GM04503 (cell line): ENCODE measurements around the gene FSD1.
"Not testable (repeated sequence)": the region's sequence is repeated elsewhere in the genome, so short reads cannot be mapped to it uniquely, and the experiment has no call there.

Experiments
- DNase-seq: peaks from one replicate; pipeline ENCODE4 v3.0.0-alpha.2; 2012; ENCODE audit warnings: low read depth

Gene FSD1

DNA sequence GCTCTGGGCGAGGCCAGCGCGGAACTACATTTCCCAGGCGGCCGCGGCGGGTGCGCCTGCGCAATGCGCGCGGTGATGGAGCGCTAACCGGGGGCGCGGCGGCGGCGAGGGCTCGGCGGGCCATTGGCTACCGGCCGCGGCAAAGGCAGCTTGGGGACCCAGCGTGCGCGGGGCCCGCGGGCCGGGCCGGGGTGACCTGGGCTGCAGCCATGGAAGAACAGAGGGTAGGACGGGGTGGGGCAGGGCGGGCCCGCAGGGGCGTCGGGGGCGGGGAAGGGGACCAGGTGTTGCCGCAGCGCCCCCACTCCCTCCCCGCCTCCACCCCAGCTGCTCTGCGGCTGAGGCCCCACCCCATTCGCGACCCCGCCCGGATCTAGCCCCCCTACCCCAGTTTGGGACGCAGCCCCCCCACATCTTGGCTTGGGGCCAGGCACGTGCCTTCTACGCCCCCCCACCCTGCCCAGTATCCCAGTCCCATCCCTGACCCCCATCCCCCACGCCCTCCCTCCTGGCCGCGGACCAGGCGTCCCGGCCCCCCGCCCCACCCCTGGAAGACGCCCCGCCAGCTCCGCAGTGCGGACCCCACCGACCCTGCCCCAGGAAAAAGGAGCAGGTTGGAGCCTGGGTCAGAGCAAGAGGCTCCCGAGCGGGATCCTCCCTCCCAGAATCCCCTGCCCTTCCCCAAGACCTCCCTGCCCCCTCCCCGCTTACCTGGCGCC lies at the start of gene FSD1:
FSD1 (plus strand) TSS at position 61 of the 719 bp plus-strand sequence; CDS start at position 210, 149 bp downstream.
- DNase-seq = no peak

DNA sequence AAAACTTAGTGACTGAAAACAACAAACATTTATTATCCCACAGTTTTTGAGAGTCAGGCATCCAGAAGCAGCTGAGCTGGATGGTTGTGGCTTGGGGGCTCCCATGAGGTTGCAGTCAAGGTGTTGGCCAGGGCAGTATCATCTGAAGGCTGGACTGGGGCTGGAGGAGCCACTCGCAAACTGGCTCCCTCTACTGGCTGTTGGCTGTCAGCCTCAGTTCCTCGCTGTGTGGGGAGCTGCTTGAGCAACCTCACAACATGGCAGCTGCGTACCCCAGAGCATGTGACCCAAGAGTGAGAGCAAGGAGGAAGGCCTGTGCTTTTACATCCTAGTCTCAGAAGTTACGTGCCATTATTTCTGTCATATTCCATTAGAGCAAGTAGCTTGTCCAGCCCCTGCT lies 47.8 kb upstream of the FSD1 start:
- no peak for DNase-seq

DNA sequence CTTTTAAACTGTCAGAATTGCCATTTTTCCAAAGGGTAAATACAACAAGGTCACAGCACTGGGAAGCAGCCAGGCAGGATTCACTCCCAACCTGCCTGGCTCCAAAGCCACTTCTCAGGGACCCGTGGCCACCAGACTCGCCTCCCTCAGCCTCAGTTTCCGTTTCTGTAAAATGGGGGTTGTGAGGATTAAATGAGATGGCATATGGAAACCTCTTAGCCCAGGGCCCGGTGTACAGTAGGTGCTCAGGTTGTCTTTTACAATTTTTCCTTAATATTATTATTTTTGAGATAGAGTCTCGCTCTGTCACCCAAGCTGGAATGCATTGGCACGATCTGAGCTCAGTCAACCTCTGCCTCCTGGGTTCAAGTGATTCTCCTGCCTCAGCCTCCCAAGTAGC lies 47.4 kb upstream of the FSD1 start:
- DNase-seq = no peak

DNA sequence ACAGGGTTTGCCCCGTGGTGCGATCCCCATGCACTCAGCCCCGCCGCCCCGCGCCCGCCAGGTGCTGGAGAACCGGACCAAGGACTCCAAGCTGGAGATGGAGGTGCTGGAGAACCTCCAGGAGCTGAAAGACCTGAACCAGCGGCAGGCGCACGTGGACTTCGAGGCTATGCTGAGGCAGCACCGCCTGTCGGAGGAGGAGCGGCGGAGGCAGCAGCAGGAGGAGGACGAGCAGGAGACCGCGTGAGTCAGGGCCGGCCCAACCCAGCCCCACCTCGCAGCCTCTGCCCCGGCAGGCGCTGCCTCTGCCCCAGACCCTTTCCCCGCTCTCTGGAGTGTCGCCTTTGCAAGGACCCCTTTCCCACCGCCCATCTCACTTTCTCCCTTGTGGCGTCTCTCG lies 46.2 kb upstream of the FSD1 start:
- no peak for DNase-seq

DNA sequence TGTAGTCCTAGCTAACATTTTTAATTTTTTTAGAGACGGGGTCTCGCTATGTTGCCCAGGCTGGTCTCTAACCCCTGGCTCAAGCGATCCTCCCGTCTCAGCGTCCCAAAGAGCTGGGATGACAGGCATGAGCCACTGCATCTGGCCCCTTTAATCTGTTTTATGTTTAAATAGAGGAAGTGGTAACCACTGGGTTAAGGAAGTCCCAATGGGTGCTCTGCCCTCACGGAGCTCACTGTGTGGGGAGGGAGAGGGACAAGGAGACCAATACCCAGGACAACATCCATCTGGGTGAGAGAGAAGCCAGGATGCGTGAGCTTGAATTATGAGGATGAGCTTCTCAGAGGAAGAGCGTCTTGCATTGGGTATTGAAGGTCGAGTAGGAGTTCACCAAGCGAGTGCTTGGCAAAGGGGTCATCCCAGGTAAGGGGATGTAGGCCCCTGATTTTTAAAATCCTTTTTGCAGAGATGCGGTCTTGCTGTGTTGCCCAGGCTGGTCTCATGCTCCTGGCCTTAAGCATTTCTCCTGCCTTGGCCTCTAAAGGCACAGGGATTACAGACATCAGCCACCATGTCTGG lies 43.7 kb upstream of the FSD1 start:
- DNase-seq = no peak

DNA sequence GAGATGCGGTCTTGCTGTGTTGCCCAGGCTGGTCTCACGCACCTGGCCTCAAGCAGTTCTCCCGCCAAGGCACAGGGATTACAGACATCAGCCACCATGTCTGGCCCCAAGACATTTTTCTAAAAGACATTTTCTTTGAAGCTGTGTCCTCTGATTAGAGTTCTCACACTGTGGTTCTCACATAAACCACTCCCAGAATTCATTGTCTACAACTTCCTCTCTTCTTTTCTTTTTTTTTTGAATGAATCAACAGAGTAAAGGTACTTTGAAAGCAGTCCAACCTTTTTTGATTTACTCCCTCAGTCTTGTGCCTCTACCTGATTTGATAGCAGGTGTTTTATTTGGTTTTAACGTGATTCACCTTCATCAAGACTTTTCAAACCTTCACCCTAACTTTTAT lies 39.6 kb upstream of the FSD1 start:
- DNase-seq = no peak

DNA sequence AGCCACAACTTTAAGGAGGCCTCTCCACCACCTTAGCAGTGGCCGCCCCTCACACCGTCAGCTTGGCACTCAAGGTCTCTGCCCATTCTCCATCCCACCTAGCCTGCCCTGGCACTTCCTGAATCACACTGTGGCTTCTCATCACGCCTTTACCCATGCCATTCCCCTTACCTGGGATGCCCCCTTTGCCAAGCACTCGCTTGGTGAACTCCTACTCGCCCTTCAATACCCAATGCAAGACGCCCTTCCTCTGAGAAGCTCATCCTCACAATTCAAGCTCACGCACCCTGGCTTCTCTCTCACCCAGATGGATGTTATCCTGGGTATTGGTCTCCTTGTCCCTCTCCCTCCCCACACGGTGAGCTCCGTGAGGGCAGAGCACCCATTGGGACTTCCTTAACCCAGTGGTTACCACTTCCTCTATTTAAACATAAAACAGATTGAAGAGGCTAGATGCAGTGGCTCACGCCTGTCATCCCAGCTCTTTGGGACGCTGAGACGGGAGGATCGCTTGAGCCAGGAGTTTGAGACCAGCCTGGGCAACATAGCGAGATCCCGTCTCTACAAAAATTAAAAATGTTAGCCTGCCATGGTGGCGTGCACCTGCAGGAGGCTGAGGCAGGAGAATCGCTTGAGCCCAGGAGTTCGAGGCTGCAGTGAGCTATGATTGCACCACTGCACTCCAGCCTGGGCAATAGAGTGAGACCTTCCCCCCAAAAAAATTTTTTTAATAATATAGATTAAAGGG lies 38.0 kb upstream of the FSD1 start:
- DNase-seq = no peak

DNA sequence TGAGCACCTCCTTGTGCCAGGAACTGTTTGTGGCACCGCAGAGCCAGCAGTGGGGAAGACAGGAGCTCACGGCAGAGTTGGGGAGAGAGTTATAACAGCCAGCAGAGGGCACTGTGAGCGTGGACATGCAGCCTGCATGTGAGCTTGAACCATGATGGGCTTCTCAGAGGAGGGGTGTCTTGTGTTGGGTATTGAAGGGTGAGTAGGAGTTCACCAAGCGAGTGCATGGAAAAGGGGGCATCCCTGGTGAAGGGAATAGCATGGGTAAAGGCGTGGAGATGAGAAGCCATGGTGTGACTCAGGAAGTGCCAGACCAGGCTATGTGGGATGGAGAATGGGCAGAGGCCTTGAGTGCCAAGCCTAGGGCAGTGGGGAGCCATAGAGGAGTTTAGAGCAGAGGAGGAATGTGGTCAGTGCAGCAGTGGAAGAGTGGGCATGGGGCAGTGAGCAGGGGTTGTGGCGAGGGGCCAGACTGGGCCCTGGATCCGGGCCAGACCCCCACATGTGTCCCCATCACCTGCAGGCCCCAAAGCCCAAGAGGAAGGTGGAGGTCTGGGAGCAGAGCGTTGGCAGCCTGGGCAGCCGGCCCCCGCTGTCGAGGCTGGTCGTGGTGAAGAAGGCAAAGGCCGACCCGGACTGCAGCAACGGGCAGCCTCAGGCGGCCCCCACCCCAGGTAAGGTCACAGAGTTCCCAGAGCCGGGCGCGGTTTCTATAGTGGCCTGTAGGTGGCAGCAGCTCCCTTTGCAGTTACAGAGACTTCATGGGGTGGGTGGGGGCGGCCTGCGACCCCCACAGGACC lies 37.1 kb upstream of the FSD1 start:
- no peak for DNase-seq

DNA sequence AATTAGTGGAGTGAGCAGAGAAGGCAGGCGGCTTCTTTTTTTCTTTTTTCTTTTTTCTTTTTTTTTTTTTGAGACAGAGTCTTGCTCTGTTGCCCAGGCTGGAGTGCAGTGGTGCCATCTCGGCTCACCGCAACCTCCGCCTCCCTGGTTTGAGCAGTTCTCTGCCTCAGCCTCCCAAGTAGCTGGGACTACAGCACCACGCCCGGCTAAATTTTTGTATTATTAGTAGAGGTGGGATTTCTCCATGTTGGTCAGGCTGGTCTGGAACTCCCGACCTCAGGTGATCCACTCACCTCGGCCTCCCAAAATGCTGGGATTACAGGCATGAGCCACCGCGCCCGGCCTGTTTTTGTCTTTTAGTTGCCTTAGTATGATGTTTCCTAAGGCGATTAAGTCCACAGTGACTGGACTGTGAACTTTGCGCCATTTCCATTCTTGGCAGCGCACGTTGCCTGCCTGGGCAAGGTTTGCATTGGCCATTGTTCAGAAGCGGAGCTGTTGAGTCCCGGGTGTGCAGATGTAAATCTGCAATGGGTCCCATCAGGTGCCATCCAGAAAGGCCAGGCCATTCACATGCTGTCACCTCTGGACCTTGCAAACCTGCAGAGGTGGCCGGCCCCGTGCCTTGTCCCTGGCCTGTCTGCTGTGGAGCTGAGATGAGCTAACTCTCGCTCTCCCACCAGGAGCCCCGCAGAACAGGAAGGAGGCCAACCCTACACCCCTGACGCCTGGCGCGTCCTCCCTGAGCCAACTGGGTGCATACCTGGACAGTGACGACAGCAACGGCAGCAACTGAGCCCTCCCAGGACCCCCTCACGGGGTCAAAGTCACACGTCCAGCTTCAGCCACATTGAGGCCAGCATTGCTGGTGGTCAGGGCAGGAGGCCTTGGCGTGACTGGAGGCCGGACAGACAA lies 36.2 kb upstream of the FSD1 start:
- DNase-seq = no peak

DNA sequence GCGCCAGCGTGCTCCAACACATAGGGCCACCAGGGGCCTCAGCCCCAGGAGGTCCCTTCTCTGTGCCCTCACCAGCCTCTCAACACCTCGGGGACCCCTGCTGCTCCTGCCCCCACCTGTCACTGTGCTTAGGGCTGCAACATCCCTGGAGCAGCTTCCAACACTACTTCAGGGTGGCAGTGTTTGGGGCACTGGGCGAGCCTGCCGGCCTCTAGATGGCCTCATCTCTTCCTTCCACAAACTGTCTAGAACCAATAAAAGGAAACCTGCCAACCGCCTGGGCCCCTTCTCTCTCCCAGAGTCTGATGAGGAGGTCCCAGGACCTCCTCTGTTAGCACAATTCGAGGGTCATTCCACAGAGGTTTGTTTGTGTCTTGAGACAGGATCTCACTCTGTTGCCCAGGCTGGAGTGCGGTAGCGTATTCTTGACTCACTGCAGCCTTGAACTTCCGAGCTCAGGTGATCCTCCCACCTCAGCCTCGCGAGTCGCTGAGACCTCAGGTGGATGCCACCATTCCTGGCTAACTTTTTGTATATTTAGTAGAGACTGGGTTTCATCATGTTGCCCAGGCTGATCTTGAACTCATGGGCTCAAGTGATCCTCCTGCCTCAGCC lies 35.5 kb upstream of the FSD1 start:
- no peak for DNase-seq

DNA sequence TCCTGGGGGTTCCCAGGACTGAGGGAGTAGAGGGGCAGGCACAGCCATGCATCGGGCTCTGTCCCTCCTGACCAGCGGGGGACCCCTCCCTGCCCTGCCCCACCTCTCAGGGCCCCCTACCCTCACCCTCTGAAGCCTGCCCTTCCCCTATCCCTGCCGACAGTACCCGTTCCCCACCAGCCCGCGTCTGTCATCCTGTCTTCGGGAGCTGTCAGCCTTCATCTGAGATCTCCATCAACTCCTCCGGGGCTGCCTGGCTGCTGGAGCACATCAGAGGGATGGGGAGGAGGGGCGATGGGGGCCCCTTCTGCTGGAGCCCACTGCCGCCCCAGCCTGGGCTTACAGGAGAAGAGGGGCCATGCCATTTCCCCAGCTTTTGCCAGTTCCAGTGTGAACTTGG lies 31.5 kb upstream of the FSD1 start:
- no peak for DNase-seq

DNA sequence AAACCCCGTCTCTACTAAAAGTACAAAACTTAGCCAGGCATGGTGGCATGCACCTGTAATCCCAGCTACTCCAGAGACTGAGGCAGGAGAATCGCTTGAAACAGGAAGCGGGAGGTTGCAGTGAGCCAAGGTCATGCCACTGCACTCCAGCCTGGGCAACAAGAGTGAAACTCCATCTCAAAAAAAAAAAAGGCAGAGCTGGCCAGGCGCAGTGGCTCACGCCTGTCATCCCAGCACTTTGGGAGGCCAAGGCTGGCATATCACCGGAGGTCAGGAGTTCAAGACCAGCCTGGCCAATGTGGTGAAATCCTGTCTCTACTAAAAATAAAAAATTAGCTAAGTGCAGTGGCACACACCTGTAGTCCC lies 30.1 kb upstream of the FSD1 start:
- not testable (repeated sequence) for DNase-seq

DNA sequence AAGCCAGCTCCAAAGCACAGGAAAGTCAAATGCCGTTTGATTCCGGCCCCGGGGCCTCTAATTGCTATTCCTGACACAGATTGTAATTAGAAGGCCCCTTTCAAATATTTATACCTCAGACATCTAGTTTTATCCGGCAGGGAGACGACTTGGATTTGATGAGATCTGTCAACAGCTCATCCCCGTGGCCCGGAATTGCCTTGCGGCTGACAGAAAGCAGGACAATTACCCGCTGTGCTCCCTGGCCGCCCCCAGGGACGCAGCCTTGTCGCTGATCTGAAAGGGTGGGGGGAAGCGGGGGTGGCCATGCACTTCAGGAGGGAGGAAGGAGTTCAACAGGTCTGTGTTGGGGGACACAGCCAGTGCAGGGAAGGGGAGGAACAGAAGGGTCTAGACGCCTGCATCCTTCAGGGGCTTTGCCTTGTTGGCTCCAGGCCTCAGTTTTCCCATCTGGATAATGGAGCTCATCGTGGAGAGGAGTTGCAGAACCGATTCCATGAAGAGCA lies 27.2 kb upstream of the FSD1 start:
- no peak for DNase-seq

DNA sequence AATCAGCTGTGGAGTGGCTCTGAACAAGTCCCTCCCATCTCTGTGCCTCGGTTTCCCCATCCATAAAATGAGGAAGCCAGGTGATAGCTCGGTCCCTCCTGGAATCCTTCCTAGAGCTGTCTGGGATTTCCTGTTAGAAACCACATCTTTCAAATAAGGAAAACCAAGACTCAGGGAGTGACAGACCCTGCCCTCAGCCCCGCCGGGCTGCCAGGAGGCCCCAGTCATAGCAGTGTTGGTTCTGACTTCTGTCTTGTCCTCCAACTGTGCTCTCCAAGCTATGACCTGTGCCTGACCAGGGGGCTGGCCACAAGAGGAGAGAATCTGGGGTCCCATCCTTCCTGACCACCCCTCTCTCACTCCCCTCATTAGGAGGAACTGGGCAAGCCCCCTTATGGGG lies 26.4 kb upstream of the FSD1 start:
- no peak for DNase-seq

DNA sequence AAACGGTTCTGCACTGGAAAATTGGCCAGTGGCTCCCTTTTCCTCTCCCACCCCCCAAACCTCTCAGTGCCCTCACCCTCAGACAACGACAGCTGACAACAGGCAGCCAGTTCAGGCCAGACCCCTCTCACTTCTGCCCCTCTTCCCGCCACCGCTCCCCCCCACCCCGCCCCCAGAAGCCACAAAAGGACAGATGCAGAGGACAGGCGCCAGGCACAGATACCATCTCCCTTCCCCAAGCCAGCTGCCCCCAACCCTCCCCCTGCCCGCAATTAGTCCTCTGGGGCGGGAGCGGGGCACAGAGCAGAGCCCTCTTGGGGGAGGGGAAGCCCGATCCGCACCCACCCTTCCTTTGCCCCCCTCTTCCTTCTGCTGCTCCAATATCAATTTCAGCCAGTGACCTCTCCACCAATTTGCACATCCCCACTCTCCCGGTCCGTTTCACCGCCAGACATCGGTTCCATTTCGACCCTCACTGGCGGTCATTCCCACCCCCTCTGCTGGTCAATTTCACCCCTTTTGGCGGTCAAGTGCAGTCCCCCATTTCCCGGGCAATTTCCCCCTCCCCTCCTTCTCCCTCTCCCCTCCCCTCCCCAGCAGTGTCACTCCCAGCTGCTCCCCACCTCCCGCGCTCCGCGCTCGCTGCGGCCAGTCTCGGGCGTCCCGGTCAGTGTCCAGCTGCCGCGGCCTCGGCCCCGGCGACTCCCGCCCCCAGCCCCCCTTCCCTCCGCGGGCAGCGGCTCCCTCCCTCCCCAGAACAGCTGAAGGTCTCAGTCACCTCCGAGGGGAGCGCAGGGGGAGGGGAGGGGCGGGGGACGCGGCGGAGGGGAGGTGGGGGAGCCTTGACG lies 25.8 kb upstream of the FSD1 start, which contains the start of gene SHD:
SHD (plus strand) TSS at position 848 of the 848 bp plus-strand sequence. CDS start 798 bp downstream, outside the sequence.
- DNase-seq = no peak

DNA sequence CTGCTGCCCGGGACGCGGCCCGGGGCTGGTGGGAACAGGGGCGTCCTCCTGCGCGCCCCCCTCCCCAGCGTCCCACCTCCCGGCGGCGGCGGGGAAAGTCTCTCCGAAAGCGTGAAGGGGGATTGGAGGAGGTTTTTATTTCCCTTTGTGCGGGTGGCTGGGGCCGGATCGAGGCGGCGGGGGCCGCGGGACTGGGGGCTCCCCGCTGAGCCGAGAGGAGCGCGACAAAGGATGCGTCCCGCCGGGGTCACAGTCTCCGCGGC lies 25.2 kb upstream of the FSD1 start:
- no peak for DNase-seq

DNA sequence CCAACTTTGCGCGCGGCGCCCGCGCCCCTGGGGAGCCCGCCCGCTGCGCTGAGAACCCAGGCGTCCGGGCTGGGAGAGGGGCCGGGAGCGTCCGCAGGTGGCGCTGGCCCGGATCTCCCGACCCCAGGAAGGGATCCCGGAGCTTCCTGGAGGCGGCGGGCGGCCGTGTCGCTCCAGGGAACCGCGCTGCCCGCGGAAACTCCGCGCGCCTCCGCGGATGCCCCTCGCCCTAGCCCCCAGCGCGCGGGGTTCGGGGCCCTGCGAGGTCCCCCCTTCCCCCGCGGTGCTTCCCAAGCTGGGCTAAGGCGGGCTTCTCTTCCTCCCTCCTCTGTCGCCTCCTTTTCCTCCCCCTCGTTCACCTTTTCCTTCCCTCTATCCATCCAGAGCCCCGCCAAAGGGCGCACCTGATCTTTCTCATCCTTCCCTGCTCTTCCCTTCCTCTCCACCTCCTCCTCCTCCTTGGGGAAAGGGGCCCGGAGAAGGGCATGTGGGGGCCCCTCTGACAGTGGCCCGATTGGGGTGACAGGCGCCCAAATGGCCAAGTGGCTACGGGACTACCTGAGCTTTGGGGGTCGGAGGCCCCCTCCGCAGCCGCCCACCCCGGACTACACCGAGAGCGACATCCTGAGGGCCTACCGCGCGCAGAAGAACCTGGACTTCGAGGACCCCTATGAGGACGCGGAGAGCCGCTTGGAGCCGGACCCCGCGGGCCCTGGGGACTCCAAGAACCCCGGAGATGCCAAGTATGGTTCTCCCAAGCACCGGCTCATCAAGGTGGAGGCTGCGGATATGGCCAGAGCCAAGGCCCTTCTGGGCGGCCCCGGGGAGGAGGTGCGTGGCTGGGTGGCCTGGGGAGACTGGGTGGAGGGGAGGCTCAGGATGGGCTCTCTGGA lies 24.6 kb upstream of the FSD1 start:
- no peak for DNase-seq

DNA sequence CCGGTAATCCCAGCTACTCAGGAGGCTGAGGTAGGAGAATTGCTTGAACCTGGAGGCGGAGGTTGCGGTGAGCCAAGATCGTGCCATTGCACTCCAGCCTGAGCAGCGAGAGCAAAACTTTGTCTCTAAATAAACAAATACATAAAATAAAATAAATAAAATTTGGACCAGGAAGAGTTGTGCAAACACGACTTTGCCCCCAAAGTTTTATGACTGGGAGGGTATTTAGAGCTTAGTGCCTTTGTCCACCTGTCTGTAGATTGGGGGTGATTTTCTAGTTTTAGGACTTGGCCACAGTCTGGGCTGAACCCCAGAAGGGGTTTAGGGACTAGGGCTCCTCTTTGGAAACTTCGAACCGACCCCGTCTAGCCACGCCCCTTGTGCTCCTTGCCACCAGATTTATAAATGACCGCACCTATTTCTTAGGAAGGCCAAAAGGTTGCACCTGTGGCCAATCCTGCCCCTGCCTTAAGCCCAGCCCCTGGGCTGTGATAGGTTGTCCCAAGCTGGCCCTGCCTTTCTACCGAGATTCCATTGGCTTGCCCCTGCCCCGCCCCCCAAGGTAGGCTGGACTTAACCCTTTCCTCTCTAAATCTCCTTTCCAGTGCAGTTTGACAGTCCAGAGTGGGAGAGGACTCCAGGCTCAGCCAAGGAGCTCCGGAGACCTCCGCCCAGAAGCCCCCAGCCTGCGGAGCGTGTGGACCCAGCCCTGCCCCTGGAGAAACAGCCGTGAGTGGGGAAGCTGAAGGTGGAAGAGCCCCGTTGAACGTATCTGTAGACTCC lies 20.0 kb upstream of the FSD1 start:
- no peak for DNase-seq
